Endothelial cell (in vitro differentiated cells): ENCODE data around the gene ZNF341. TPM values are rescaled to one million over a fixed set of nuclear protein-coding genes. Genes with fewer than 3 reads are reported as not detected.
"Not testable (repeated sequence)": the region's sequence is repeated elsewhere in the genome, so short reads cannot be mapped to it uniquely, and the experiment has no call there.

ENCODE experiments used
- DNase-seq: peaks from one replicate; pipeline ENCODE4 v3.0.0; 2021; ENCODE audit warnings: low spot score
- H3K27ac Mint-ChIP-seq: one replicate; pipeline ENCODE4 v1.8.0; 2021; ENCODE audit warnings: mixed read lengths, inconsistent platforms; ENCODE audit not compliant: unreplicated experiment
- H3K27me3 Mint-ChIP-seq: one replicate; pipeline ENCODE4 v1.8.0; 2021; ENCODE audit warnings: mild to moderate bottlenecking, moderate library complexity, mixed read lengths, inconsistent platforms; ENCODE audit not compliant: unreplicated experiment
- H3K36me3 Mint-ChIP-seq: one replicate; pipeline ENCODE4 v1.8.0; 2021; ENCODE audit warnings: mild to moderate bottlenecking, low read depth, mixed read lengths, inconsistent platforms; ENCODE audit not compliant: unreplicated experiment
- H3K4me1 Mint-ChIP-seq: one replicate; pipeline ENCODE4 v1.8.0; 2021; ENCODE audit warnings: mild to moderate bottlenecking, mixed read lengths, inconsistent platforms; ENCODE audit not compliant: unreplicated experiment
- H3K4me3 Mint-ChIP-seq: one replicate; pipeline ENCODE4 v1.8.0; 2021; ENCODE audit warnings: mild to moderate bottlenecking, mixed read lengths, inconsistent platforms; ENCODE audit not compliant: unreplicated experiment
- H3K9me3 Mint-ChIP-seq: one replicate; pipeline ENCODE4 v1.8.0; 2021; ENCODE audit warnings: mixed read lengths, inconsistent platforms; ENCODE audit not compliant: unreplicated experiment
- total RNA-seq: library from RNA; stranded (reverse); fragmentation: NEBNext Ultra II Directional; extraction: Animal tissue kit (Norgen Biotek cat#: 25700); gene quantifications from one replicate; pipeline ENCODE4 v1.2.1, GENCODE V29; 2021; ENCODE audit not compliant: unreplicated experiment
- TF ChIP-seq, protein P1 (sequence below): fragments of 200-600 bp; sonication (generic); IDR thresholded peaks from one replicate; pipeline ENCODE4 v1.5.0; 2021; ENCODE audit warnings: antibody characterized with exemption; ENCODE audit not compliant: unreplicated experiment

The ZNF341 gene
- total RNA-seq, 1 donor from 2014 or later = 3.5 TPM

- TF ChIP-seq, protein P1, sequence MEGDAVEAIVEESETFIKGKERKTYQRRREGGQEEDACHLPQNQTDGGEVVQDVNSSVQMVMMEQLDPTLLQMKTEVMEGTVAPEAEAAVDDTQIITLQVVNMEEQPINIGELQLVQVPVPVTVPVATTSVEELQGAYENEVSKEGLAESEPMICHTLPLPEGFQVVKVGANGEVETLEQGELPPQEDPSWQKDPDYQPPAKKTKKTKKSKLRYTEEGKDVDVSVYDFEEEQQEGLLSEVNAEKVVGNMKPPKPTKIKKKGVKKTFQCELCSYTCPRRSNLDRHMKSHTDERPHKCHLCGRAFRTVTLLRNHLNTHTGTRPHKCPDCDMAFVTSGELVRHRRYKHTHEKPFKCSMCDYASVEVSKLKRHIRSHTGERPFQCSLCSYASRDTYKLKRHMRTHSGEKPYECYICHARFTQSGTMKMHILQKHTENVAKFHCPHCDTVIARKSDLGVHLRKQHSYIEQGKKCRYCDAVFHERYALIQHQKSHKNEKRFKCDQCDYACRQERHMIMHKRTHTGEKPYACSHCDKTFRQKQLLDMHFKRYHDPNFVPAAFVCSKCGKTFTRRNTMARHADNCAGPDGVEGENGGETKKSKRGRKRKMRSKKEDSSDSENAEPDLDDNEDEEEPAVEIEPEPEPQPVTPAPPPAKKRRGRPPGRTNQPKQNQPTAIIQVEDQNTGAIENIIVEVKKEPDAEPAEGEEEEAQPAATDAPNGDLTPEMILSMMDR = no peak
- Mint-ChIP-seq H3K36me3 (peaks cover 11% of the 10 kb centered on the region), H3K9me3 (no peaks in the 10 kb centered on the region), H3K4me3 (no peak overlapping the region), H3K27ac (peak overlapping the region; percentile 26), H3K27me3 (peaks cover 4% of the 10 kb centered on the region), H3K4me1 (peaks cover 7% of the 10 kb centered on the region)
- no peak for DNase-seq
Measured at GRCh38 chr20:33697129-33697528, 34.7 kb upstream of the ZNF341 start.

DNA sequence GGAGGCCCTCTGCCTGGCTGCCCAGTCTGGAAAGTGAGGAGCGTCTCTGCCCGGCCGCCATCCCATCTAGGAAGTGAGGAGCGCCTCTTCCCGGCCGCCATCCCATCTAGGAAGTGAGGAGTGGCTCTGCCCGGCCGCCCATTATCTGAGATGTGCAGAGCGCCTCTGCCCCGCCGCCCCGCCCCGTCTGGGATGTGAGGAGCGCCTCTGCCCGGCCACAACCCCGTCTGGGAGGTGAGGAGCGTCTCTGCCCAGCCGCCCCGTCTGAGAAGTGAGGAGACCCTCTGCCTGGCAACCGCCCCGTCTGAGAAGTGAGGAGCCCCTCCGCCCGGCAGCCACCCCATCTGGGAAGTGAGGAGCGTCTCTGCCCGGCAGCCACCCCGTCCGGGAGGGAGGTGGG lies 32.8 kb upstream of the ZNF341 start:
- H3K9me3 Mint-ChIP-seq, DNase-seq, H3K4me1 Mint-ChIP-seq, H3K27me3 Mint-ChIP-seq, H3K27ac Mint-ChIP-seq, H3K4me3 Mint-ChIP-seq: not testable (repeated sequence)
- H3K36me3 Mint-ChIP-seq = peaks cover 16% of the 10 kb centered on the region

- not testable (repeated sequence) for DNase-seq, H3K27ac Mint-ChIP-seq, H3K4me1 Mint-ChIP-seq, H3K9me3 Mint-ChIP-seq, H3K4me3 Mint-ChIP-seq, H3K27me3 Mint-ChIP-seq
- peaks cover 16% of the 10 kb centered on the region for H3K36me3 Mint-ChIP-seq
Measured at GRCh38 chr20:33700696-33701441, 30.9 kb upstream of the ZNF341 start.

- no peaks in the 10 kb centered on the region for H3K9me3 Mint-ChIP-seq
- peaks cover 15% of the 10 kb centered on the region for H3K36me3 Mint-ChIP-seq
- no peaks in the 10 kb centered on the region for H3K4me1 Mint-ChIP-seq
- H3K4me3 Mint-ChIP-seq = no peak overlapping the region
- TF ChIP-seq, protein P1 = no peak
- no peak for DNase-seq
- H3K27me3 Mint-ChIP-seq = peaks cover 4% of the 10 kb centered on the region
- no peak overlapping the region for H3K27ac Mint-ChIP-seq
Measured at GRCh38 chr20:33701629-33702450, 30.0 kb upstream of the ZNF341 start.

GRCh38 chr20:33702861-33703260 lies 28.9 kb upstream of the ZNF341 start:
- no peak overlapping the region for H3K27ac Mint-ChIP-seq
- peaks cover 8% of the 10 kb centered on the region for H3K36me3 Mint-ChIP-seq
- H3K27me3 Mint-ChIP-seq = peaks cover 4% of the 10 kb centered on the region

More at GRCh38 chr20:33702861-33703260, 28.9 kb upstream of the ZNF341 start:
- Mint-ChIP-seq H3K4me3 (no peak overlapping the region), H3K4me1 (no peaks in the 10 kb centered on the region), H3K9me3 (no peaks in the 10 kb centered on the region)
- TF ChIP-seq, protein P1 = no peak
- DNase-seq = no peak
